ENCODE measurements around the gene COX6A1. TPM values are rescaled to one million over a fixed set of nuclear protein-coding genes. Genes with fewer than 3 reads are reported as not detected.
"Not testable (repeated sequence)": the region's sequence is repeated elsewhere in the genome, so short reads cannot be mapped to it uniquely, and the experiment has no call there.

The COX6A1 gene
- total and polyA plus RNA-seq, 12 donors, result 101 to 859 (median 160) TPM

DNA sequence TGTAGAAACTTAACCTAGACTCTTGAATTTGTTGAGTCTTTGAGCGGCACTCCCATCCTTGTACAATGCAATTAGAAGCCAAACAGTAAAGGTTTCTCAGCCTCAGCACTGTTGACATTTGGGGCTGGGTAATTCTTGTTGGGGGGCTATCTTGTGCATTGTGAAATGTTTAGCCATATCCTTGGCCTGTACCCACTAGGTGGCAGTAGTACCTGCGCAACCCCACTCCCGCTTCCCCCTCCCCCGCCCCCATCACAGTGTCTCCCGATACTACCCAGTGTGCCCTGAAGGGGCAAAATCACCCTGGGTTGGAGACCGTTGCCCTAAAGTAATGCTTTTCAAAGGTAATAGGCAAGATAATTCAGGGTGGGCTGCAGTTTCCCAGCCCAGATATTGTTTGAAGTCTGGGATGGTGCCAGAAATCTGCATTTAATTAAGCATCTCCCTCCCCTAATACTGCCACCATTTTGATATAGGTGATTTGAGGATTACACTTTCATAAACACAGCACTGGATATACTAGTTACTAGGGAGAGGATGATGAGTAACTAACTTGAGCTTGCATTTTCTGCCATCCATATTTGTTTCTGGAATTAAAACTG is 1.8 kb downstream of the COX6A1 start:
- TF ChIP-seq, protein P1, sequence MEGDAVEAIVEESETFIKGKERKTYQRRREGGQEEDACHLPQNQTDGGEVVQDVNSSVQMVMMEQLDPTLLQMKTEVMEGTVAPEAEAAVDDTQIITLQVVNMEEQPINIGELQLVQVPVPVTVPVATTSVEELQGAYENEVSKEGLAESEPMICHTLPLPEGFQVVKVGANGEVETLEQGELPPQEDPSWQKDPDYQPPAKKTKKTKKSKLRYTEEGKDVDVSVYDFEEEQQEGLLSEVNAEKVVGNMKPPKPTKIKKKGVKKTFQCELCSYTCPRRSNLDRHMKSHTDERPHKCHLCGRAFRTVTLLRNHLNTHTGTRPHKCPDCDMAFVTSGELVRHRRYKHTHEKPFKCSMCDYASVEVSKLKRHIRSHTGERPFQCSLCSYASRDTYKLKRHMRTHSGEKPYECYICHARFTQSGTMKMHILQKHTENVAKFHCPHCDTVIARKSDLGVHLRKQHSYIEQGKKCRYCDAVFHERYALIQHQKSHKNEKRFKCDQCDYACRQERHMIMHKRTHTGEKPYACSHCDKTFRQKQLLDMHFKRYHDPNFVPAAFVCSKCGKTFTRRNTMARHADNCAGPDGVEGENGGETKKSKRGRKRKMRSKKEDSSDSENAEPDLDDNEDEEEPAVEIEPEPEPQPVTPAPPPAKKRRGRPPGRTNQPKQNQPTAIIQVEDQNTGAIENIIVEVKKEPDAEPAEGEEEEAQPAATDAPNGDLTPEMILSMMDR (IDR thresholded peaks at IDR 0.05), result peak; percentile 16 to 69 (median 65)
- Histone ChIP-seq H3K27me3 (no peaks in the 10 kb centered on the region), H3K27ac (no peak overlapping the region), H3K36me3 (peaks cover 0 to 59% (median 19%) of the 10 kb centered on the region in 9 donors), H3K4me1 (peaks cover 0 to 32% (median 18%) of the 10 kb centered on the region in 9 donors), H3K4me3 (peak overlapping the region in 5 of 10 donors; percentile 7 to 93 (median 87)), H3K9me3 (no peaks in the 10 kb centered on the region)
- DNase-seq (peak; percentile 22 to 55), ATAC-seq (peak in 7 of 8 donors; percentile 23 to 60 (median 32))
- intact Hi-C loops (cut with DNase I), result no loop called here
- WGBS, 2 donors, result 20 to 24% methylated on average over 6 of the region's 6 CpGs

DNA sequence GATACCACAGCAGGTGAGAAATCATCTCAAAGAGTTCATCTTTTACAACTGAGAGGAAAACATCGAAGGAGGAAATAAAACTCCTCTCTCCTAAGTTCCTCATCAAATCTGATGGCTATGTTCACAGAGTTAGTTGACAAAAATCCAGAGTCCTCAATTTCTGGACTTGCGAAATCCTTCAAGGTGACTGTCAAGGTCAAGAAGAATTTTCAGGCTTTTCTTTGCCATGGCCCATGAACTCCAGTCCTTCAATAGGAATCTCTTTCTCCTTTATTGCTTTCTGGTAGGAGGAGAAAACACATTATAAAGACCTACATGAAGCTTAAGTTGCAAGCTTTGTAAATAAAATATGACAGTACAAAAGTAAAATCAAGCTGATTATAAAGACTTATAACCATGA is 6.8 kb downstream of the COX6A1 start:
- TF ChIP-seq, protein P1 (IDR thresholded peaks at IDR 0.05), result no peak
- Histone ChIP-seq H3K4me3 (no peak overlapping the region), H3K27me3 (no peaks in the 10 kb centered on the region), H3K9me3 (no peaks in the 10 kb centered on the region), H3K27ac (peak overlapping the region in 1 of 10 donors; percentile 9), H3K4me1 (peaks cover 4 to 52% (median 29%) of the 10 kb centered on the region in 9 donors), H3K36me3 (peaks cover 0 to 71% (median 19%) of the 10 kb centered on the region in 9 donors)
- intact Hi-C loops (cut with DNase I), result no loop called here
- 86 to 93% methylated on average over 2 of the region's 2 CpGs for WGBS, 2 donors
- no peak for ATAC-seq
- DNase-seq, result no peak

DNA sequence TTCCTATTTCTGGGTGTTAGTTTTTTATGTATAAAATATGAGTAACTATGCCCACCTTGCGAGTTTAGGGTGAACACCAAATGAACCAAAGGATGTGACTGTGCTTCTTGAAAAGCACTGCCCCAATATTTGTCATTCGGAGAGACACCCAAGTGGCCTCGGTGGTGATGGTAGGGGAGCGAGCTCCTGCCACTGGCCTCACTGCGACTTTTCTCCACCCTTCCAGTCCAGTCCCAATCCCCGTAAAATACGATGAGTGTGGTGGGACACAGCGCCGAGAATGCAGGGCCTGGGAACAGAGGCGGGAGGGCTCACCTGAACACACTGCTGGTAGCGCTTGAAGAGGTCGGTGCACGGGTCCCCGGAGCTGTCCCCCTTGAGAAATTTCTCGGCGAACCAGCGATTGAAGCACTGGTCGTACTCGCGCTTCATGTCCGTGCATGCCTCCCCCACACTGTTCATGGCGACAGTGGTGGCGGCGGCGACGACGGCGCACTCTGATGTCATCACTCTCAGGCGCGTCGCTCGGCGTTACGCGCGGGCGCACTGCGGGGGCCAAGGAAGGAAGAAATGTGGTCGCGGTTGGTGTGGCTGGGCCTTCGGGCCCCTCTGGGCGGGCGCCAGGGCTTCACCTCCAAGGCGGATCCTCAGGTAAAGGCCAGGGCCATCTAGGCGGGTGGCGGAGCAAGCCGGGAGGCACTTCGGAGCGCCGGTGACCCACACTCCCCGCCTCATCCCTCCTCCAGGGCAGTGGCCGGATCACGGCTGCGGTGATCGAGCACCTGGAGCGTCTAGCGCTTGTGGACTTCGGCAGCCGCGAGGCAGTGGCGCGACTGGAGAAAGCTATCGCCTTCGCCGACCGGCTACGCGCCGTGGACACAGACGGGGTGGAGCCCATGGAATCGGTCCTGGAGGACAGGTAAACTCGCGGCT is 8.3 kb downstream of the COX6A1 start, which contains the start of the genes GATC and TRIAP1:
TSS of gene GATC (plus strand) at position 534 of the 933 bp plus-strand sequence. CDS start at position 571, 37 bp downstream.
TSS of gene TRIAP1 (minus strand) at position 474 of the 933 bp plus-strand sequence. CDS start at position 462, 12 bp downstream.
- H3K36me3 ChIP-seq, result peaks cover 0 to 69% (median 29%) of the 10 kb centered on the region in 9 donors
- DNase-seq, result peak; percentile 84 to 86
- TF ChIP-seq, protein P1 (IDR thresholded peaks at IDR 0.05), result no peak
- H3K9me3 ChIP-seq, result no peaks in the 10 kb centered on the region
- ATAC-seq, result peak; percentile 97 to 99 (median 99)
- intact Hi-C loops (cut with DNase I), result no loop called here
- WGBS, 2 donors, result 0% methylated on average over 73 of the region's 73 CpGs
- peaks cover 4 to 41% (median 24%) of the 10 kb centered on the region in 9 donors for H3K4me1 ChIP-seq
- peak within 1 kb of the TSS; percentile 58 to 93 (median 88) for H3K27ac ChIP-seq
- H3K27me3 ChIP-seq, result no peaks in the 10 kb centered on the region
- peak within 1 kb of the TSS; percentile 72 to 100 (median 94) for H3K4me3 ChIP-seq

DNA sequence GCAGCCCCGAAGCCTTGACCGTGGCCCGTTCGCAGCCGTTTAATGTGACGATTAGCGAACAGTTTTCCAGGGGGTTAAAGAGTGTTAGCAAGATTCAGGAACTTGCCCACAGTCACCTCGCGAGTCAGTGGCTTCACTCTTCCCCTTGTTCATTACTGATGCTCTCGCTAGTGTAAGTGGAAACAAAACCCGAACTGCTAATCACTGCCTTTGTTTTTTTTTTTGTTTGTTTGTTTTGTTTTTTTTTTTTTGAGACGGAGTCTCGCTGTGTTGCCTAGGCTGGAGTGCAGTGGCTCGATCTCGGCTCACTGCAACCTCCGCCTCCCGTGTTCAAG is 8.9 kb downstream of the COX6A1 start:
- Histone ChIP-seq H3K36me3 (peaks cover 0 to 69% (median 29%) of the 10 kb centered on the region in 9 donors), H3K27ac (peak overlapping the region; percentile 58 to 93 (median 88)), H3K4me1 (peaks cover 4 to 41% (median 24%) of the 10 kb centered on the region in 9 donors), H3K4me3 (peak overlapping the region; percentile 72 to 100 (median 94))
- intact Hi-C loops (cut with DNase I); H3K9me3 ChIP-seq; H3K27me3 ChIP-seq; DNase-seq: not testable (repeated sequence)
- 6 to 9% methylated on average over 17 of the region's 17 CpGs for WGBS, 2 donors
- ATAC-seq, result peak in 1 of 8 donors; percentile 2
